ENCODE measurements around the gene IQGAP3.
"Not testable (repeated sequence)": the region's sequence is repeated elsewhere in the genome, so short reads cannot be mapped to it uniquely, and the experiment has no call there.

Gene IQGAP3

GRCh38 chr1:156560585-156561163 lies 11.7 kb downstream of the IQGAP3 start:
- DNase-seq: no peak

- DNase-seq: no peak
Observed at GRCh38 chr1:156559797-156560385, 12.5 kb downstream of the IQGAP3 start.

DNA sequence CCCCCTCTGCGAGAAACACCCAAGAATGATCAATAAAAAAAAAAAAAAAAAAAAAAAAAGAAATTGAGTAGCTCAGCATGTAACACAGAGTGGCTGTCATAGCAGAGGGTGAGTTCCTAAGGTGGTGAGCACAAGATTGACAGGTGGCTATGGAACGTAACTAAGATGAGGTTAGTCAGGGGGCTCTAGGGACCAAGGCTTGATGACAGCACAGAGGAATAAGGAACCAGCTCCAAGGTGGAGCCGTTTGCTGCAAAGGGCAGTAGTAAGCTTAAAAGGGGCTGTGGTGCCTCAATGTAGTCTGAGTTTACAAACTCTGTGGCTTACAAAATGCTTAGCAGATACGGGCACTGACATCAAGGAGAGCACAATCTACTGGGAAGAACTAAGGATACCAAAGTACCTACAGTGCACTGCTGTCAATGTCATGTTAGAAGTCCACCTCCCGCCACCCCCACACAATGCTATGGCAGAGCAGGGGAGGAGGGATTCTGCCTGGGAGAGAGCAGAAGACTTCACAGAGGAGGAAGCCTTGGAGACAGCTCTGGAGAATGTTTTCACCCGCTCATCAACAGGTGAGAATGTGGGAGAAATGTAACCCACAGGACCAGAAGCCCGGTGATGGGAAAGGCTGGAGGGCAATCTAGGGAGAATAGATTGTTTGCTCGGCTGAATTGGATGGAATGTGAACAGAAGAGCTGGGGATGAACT lies 13.1 kb downstream of the IQGAP3 start:
- DNase-seq: no peak

DNA sequence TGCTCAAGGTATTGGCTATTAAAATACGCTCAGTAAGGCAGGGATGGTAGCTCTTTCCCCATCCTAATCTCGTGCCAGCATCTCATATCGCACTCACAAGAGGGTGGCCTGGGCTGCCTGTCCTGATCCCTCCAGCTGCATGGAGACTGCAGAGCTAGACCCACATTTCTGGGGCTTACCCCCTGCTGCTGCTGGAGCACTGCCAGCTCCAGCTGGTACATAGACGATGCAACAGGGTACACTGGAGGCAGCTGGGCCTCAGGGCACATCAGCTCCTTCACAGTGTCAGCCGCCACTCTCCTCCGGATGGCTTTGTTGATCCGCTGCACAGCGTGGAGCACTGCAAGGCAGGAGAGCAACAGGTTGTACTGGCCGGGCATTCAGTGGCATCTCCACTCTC lies 16.0 kb downstream of the IQGAP3 start:
- no peak for DNase-seq

GRCh38 chr1:156555715-156556114 lies 16.6 kb downstream of the IQGAP3 start:
- no peak for DNase-seq

DNA sequence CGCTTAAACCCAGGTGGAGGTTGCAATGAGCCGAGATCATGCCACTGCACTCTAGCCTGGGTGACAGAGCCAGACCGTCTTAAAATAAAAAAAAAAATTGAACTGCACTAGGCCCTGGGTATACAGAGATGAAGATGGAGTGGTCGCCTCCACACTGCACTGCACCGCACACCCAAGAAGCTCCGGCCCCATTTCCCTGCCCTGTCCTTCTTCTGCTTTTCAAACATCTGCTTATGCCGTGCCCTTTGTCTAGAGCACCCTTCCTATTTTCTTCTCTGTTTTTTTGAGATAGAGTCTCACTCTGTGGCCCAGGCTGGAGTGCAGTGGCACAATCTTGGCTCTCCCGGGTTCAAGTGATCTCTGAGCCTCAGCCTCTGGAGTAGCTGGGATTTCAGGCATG lies 17.4 kb downstream of the IQGAP3 start:
- DNase-seq: no peak

DNA sequence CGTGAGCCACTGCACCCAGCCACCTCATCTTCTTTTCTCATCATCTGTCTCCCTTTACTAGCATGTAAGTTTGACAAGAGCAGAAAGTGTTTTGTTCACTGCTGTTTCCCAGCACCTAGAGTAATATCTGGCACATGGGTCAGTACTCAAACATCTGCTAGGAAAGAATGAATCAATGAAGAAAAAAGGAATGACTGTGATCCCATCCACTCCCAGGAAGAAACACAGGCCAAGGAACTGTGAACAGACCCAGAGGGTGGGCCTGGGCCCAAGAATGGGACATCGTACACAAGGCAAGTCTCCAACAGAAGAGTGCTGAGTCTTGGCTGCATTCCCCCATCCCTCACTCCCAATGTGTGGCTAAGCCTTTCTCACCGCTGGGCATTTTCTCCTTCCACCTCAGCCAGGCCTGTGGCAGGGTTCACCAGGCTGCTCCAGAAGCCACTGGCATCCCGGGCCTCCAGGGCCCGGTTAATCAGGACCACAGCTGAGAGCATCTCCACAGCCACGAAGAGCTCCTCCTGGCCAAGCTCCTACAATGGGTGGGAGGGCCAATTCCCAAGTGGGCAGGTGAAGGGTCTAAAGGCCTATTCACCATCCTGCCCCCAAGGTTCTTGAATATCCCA lies 18.4 kb downstream of the IQGAP3 start:
- no peak for DNase-seq

DNA sequence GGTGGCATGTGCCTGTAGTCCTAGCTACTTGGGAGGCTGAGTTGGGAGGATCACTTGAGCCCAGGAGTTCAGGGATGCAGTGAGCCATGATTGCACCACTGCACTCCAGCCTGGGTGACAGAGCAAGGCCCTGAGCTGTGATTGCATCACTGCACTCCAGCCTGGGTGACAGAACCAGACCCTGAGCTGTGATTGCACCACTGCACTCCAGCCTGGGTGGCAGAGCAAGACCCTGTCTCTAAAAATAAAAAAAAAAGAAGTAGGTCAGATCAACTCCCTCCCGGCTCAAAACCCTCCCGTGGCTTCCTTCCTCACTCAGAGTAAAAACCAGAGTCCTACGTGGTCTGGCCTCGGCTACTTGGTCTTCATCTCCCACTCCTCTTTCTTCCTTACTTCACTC lies 19.4 kb downstream of the IQGAP3 start:
- not testable (repeated sequence) for DNase-seq

GRCh38 chr1:156552518-156552917 lies 19.8 kb downstream of the IQGAP3 start:
- DNase-seq: no peak

- DNase-seq: no peak
Observed at GRCh38 chr1:156551869-156552268, 20.5 kb downstream of the IQGAP3 start.

GRCh38 chr1:156551066-156551643 lies 21.2 kb downstream of the IQGAP3 start:
- DNase-seq: no peak

DNA sequence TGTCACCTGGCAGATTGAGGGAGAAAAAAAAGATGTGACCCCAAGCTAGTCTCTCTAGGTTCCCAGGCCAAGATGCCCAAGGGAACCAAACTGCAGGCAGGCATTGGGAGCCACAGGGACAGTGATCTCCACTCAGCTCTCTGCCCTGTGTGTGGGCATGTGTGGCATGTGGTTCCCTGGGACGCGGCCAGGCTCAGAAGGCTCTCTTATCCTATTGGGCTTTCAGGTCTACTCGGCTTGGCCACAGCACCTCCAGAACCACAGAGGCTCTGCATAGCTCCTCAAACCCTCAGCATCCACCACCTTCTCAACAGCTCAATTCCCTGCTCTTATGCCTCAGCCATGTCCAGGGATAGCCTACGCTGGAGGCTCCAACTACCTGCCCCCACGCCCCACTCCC lies 22.0 kb downstream of the IQGAP3 start:
- DNase-seq: no peak

GRCh38 chr1:156549831-156550230 lies 22.5 kb downstream of the IQGAP3 start:
- DNase-seq: no peak

DNA sequence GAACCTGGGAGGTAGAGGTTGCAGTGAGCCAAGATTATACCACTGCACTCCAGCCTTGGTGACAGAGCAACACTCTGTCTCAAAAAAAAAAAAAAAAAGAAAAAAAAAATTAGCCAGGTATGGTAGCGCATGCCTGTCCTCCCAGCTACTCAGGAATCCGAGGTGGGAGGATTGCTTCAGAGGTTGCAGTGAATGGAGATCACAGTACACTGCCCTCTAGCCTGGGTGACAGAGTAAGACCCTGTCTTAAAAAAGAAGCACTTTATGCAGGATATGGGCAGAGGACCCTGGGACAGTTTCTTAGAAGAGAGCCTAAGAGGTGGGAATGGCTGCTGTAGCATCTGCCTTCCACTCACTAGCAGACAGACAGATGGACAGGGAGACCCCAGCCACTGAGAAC lies 23.0 kb downstream of the IQGAP3 start:
- no peak for DNase-seq

DNA sequence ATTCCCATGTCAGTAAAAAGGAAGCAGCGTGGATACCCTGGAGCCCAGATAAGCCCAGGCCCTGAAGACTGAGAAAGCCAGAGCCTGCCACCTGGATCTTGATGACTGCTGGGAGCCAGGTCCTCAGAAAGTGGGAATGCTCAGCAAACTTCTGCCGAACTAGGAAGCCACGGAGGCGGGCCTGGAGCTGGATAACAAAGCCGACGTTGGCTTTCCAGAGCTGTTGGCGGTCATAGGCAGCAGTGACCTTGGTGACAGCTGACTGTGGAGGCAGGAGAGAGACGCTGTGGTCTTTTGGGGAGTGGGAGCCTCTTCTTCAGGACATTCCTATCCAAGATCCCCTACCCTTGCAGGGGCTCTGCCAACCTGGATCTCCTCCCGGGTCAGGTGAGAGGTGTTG lies 24.4 kb downstream of the IQGAP3 start:
- DNase-seq: no peak

- no peak for DNase-seq
Observed at GRCh38 chr1:156547434-156547833, 24.9 kb downstream of the IQGAP3 start.

DNA sequence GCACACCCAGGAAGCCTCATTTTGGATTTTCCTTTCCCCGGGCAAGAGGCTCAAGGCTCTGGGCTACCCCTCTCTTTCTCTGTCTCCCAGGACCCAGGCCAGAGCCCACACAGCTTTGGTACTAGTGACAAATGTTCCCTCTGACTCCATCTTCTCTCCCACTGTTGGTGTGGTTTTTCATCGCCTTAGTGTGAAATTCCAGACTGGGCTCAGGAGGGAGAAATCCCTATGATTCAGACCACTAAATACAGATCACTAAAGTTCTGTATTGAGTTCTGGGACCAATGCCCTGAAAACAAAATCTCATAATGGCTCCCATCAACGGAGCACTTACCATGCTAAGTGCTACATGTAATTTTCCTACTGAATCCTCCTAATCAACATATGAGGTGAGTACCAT lies 26.1 kb downstream of the IQGAP3 start:
- no peak for DNase-seq

DNA sequence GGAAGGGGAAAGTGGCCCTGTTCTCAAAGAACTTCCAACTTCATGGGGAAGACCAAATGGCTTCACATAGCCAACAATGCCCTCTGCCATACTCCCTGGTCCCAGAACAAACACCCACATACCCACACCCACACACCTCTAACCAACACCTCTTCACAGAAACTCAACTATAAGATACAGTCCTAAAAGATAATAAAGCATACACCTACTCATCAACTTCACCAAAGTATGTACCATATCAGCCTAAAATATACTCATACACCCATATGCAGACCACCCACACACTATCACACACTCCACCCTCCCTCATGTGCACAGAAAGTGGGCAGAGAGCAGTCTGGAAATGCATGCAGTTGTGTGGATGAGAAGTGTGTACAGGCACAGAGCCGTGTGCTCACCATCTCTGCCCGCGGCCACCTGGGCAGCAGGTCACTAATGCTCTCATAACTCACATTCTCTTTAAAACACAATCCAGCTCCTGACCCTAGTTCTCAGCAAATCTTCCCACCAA lies 27.7 kb downstream of the IQGAP3 start:
- DNase-seq: no peak

GRCh38 chr1:156543066-156543465 lies 29.3 kb downstream of the IQGAP3 start:
- DNase-seq: no peak

- DNase-seq: no peak
Observed at GRCh38 chr1:156540955-156541354, 31.4 kb downstream of the IQGAP3 start.

DNA sequence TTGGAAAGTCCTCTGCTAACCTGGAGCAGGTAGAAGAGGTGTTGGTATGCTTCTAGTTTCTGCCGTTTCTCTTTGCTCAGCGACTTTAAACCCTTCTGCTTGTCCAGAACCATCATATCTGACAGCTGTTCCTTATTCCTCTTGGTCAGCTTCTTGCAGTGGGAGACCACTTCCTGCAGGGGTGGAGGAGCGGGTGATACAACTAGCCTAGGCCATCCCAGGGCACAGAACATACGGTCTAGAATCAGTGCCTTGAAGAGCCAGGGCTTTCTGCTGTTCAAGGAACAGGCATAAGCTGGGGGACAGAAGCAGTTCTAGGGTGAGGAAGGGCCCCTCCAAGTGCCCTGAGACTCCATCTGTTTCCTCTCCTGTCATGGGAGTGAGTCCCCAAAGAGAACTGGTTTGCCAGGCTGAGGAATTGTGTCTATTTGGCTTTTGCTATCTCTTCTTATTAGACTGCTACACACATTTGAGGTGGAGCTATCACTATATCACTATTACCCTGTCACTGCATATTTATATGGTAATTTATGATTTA lies 32.5 kb downstream of the IQGAP3 start:
- no peak for DNase-seq

DNA sequence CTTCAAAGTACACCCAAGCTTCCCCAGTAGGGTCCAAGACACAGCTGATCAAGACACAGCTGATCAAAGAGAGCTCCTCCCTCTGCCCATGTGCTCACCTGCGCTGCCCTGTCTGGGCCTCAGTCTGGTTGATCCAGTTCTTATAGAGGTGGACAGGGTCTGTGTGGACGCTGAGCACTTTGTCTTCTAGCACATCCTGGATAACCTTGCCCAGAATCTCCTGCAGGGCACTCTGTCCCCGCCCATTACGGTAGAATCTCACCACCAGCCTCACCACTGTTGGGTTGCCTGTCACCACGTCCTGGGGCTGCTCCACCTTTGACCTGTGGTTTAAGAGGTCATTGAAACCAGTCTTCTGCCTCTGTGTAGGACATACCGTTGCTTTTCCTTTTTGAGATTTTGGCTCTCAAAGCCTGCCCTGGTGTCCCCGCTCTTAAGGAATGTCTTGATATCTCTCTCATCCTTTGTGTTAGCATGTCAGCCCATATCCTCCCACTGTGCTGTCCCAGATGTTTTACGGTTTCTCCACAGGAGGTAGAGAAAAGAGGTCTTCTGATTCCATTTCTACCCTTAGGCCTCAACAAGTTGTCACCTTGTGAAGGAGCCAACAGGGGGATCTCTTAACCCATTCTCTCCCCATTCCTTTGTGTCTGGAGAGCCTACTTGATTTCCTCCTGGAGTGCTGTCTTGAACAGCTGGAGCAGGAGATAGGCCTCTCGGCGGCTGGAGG lies 33.5 kb downstream of the IQGAP3 start:
- DNase-seq: no peak

DNA sequence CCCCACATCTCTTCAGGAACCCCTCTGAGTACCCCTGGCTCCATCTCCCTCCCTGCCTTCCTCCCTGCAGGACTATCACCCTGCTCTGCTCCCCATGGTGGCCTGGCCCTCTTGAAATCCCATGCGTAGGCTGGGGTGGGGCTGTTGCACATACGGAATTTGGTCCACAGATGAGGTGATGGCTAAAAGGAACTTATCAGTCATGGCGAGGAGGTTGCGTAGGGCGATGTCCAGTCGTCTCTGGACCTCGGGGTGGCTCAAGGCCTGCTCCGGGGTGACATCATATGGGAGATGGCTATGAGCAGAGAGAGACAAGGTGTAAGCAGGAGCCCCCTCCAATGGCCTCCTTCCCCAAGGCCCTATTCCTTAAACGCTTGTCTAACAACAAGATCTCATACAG lies 35.3 kb downstream of the IQGAP3 start:
- no peak for DNase-seq

Data from activated CD4-positive, alpha-beta T cell treated with anti-CD3 and anti-CD28 coated beads, Interleukin-2, amount 50 U/mL, for 16 hours (primary cell).